Mammary epithelial cell (primary cell): ENCODE data around the gene P4HA2.

Source experiments
- EZH2 ChIP-seq: IDR thresholded peaks from 2 replicates; pipeline ENCODE4 v1.6.1; 2012; ENCODE audit warnings: low read length, inconsistent platforms, borderline replicate concordance
- TF ChIP-seq, protein P1 (sequence below), 2 donors: IDR thresholded peaks in 1 of 2; conservative IDR thresholded peaks in 1 of 2; 2 replicates each; pipeline ENCODE4 v1.5.1; 2011 to 2012; ENCODE audit warnings: inconsistent platforms in 2 of 2, low read length in 2 of 2, mild to moderate bottlenecking in 2 of 2, control low read depth in 1 of 2, low read depth in 1 of 2; ENCODE audit not compliant: insufficient read depth in 1 of 2; ENCODE audit errors: extremely low read depth in 1 of 2

DNA sequence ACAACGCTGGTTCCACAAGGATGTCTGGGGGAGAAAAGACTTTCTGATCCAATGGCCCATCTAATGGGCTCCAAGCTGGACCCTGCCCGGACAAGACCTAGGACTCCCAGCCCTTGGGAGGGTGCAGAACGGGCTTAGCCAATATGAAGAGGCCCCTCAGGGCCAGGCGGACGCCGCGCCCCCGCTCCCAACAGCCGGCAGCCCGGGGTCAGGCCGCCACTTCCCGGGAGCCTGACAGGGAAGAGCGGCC lies 493 bp downstream of the P4HA2 start:
- TF ChIP-seq, protein P1, sequence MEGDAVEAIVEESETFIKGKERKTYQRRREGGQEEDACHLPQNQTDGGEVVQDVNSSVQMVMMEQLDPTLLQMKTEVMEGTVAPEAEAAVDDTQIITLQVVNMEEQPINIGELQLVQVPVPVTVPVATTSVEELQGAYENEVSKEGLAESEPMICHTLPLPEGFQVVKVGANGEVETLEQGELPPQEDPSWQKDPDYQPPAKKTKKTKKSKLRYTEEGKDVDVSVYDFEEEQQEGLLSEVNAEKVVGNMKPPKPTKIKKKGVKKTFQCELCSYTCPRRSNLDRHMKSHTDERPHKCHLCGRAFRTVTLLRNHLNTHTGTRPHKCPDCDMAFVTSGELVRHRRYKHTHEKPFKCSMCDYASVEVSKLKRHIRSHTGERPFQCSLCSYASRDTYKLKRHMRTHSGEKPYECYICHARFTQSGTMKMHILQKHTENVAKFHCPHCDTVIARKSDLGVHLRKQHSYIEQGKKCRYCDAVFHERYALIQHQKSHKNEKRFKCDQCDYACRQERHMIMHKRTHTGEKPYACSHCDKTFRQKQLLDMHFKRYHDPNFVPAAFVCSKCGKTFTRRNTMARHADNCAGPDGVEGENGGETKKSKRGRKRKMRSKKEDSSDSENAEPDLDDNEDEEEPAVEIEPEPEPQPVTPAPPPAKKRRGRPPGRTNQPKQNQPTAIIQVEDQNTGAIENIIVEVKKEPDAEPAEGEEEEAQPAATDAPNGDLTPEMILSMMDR (conservative IDR thresholded peaks at IDR 0.05 in 1 of 2, IDR thresholded peaks at IDR 0.05 in 1 of 2; ENCODE audit: extremely low read depth in 1 of 2, insufficient read depth in 1 of 2, low read depth in 1 of 2, low read length in 2 of 2), result no peak
- TF ChIP-seq EZH2, result no peak
